GM21825 (cell line): Measurements from ENCODE around the gene PLAAT1.

Source experiments
- ATAC-seq: cut with Tn5 transposase; IDR thresholded peaks from one replicate; pipeline ENCODE4 v1.9.1; 2021; ENCODE audit warnings: mild to moderate bottlenecking, moderate library complexity; ENCODE audit not compliant: unreplicated experiment

The PLAAT1 gene

DNA sequence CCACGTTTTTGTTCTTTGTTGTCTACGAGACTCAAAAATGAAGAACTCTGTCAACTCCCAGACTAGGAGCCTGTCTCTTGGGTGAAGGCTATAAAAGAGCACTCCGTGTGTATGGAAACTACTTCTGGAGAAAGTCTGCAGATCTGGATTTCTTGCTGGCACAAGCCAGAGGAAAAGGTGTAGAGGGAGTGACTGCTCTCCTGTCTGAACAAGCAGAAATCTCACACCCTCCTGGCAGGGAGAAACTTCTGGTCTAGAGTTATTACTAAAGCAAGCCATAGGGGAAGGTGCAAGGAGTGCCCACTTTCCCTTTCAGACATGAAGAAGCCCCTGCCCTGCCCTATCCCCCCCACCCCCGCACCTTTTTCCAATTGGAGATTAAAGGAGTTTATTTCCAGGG is 9.5 kb downstream of the PLAAT1 start:
- ATAC-seq = no peak

DNA sequence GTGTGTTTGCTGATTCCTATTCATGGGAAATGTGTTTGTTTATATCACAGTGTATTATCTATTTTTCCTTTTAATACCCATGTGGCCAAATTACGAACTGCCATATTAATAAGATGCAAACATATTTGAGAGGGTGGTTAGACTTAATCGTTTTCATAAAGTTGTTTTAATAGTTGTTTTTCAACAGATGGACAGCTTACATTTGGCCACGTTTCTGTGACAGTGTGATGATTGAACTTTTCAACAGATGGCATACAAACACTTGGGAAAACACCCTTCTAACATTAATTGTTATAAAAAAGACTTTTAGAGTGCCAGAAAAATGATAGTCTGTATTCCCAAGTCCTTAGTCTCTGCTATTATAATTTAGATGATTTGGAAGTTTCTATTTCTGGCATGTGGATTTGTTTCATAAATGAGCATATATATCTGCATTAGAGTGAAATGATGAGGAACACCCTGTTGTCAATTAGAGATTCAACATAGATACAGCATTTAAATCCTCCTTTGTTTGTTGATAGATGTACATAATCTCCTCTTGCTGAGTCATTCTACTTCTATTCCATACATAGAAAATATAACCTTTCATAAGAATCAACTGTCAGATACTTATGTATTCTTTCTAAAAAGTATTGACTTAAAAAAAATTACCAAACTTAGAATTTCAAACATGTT is 13.1 kb downstream of the PLAAT1 start:
- no peak for ATAC-seq

DNA sequence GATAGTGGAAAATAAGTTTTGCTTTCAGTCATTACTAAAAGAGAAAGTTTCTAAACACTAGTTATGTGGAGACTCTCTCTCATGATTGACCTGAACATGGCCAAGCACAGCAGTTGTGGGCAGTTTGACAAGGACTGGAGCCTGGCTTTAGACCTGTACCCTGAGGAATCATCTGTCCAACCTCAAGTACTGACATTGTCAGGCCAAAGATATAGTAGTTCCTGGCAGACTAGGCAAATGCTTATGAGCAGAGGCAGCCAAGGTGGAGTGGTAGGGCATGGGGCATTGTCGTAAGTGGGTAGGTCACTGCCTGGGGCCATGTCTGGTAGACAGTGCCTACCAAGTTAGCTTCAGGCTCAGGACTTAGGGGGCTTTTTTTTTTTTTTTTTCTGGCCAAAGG is 20.9 kb downstream of the PLAAT1 start:
- no peak for ATAC-seq

DNA sequence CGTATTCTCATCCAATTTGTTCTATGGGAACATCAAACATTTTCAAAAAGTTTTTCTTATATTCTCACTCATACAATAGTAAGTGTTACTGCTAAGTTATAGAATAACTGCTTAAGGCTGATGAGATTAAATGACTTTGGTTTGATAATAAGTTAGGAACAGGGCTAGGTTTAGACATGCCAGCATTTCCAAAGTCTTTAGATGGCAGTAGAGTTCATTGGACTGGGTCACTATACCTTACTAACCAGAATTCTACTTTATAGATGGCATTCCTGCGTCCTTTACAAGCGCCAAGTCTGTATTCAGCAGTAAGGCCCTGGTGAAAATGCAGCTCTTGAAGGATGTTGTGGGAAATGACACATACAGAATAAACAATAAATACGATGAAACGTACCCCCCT is 21.7 kb downstream of the PLAAT1 start:
- ATAC-seq = no peak

DNA sequence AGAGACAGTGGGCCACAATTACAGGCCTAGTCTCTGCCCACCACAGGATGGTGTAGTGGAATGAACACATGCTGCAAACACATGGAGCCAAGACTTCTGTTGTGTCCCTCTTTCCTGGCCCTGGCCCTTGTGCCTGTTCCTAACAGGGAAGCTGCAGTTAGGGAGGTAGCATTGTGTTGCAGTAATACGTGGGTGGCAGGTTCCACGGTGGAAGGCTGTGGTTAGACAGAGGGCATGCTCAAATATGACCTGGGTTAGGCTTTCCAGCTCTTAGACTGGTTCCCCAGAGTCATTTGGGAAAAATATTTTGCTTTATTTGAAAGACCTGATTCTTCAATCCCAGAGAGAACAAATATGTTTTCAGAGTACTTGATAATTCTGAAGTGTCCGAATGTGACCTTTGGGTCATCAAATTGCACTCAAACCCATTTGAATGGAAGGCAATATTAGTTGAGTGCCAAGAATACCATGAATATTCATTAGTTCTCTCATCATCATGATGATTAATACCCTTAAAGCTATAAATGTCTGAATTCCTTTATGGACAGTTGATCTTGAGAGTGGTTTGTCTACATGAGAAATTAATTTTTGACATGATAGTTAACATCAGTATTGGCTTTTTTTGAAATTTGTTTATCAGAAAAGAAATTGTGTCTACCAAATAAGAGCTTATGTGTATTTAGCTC is 28.5 kb downstream of the PLAAT1 start:
- ATAC-seq = no peak

DNA sequence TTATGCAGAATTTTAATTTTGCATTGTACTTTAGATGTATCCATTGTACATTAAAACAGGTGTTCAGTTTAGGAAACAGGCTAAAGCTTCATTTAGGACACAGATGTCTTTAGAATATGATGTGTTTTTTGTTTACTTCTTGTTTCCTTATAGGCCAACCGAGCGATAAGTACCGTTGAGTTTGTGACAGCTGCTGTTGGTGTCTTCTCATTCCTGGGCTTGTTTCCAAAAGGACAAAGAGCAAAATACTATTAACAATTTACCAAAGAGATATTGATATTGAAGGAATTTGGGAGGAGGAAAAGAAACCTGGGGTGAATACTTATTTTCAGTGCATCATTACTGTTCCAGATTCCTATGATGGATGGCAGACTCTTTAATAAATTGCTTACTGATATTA is 29.4 kb downstream of the PLAAT1 start:
- no peak for ATAC-seq

DNA sequence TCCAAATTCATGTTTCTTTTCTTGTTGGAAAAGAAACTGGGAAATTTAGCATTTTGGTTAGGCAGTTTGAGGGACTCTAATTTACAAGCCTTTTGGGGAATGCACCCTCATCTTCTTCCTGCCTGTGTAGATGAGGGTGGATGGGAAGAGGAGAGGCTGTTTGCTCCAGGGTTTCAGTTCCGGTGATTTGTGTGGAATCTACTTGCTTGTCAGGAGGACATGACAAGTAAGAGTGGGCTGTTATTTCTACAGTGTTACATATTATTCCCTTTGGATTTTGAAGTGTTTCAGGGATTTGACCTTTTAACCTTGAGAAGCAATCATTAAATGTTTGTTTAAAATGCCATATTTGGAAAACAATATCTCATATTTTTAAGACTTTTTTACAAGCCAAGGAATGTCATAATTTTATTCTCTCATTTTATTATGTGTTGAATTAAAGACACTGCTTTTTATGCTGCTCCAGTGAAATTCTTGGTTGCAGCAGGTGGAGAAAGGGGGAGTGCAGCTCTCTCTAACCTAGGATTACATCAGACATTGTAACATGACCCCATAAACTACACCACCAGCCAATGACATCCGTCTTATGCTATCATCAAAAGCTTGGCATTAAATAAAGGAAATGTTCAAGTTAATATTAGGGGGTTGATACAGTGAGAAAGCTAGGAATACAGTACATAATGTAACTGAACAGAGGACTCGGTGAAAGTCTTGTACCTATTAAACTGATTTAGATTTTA is 30.2 kb downstream of the PLAAT1 start:
- ATAC-seq = no peak

DNA sequence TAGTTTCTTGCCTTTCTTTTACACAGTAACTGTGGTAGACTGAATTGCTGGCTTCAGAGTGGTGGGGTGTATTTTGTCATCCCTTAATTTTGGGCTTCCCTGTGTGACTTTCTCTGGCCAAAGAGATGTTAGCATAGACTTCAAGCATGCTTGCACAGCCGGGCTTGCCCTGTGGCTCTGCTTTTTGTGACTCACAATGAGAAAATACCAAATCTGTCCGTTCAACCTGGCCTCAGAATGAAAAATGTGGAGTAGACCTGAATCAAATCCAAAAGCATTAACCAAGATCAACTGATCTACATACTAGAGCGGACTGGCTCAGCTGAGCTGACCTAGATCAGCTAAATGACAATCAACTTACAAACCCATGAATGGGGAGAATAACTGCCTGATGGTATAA is 51.4 kb downstream of the PLAAT1 start:
- no peak for ATAC-seq

DNA sequence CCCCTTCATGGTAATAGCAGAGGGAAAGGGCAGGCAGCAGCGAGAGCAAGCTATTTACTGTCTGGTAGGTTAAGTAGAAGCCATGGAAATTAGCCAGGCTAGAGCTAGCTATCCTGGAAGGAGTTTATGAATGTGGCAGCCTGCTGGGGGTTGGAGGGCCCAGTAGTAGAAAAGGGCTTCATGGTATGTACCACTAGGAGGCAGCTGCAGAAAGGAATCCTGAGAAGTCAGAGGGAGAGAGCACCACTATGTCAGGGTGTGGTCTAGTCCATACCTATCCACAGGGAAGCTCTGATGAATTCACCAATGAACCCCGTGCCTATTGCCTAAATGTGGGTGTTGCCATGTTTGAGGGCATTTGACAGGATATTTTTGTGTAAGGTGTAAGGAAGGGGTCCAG is 55.0 kb downstream of the PLAAT1 start:
- no peak for ATAC-seq

DNA sequence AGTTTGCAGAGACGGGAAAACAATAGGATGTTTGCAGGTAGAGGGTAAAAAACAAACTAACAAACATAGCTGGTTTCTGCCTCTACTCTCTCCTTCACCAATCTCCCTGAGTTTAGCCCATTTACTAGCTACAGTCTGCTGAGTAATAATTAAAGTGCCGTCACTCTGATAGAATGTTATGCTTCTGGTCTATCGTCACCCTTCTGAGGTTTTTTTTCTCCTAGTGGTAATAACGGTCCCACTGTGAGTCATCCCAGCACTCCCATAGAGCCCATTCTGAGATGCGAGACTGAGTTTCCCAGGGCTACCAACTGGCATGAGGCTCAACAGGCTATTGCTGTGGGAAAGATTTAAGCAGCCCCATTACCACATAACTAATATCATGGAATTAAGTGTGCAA is 56.4 kb downstream of the PLAAT1 start:
- ATAC-seq = no peak

DNA sequence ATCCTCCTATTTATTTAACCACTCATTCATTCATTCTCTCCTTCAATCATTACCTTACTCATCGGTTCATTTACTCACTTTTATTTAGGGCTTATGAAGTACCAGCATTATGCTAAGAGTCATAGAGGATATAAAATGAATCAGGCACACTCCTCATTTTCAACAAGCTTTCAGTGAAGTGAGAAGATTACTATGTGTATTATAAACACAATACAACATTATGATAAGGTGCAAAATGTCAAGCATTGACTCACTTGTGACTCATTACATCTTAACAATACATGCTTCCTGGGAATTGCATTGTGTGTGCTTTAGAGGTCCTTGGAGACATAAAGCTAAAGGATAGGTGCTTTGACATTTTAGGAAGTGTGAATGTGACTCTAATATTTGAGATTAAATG is 60.4 kb downstream of the PLAAT1 start:
- no peak for ATAC-seq

DNA sequence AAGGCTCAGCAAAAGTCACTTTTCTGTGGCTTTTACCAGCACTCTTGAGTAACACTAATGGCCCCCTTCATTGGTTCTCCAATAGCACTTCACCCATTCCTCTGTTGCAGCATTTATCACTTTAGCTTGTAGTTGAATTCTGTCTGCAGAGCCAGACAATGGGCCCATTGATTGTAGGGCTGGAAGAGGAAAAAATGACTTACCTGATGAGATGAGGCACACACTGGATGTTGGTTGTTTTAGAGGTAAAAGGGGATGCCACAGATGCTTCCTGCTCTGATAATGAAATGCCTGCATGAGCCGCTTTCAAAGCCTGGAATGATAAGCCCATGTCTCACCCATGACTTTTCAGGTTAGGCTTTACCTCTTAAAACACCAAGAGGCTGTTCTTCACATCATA is 64.3 kb downstream of the PLAAT1 start:
- no peak for ATAC-seq

DNA sequence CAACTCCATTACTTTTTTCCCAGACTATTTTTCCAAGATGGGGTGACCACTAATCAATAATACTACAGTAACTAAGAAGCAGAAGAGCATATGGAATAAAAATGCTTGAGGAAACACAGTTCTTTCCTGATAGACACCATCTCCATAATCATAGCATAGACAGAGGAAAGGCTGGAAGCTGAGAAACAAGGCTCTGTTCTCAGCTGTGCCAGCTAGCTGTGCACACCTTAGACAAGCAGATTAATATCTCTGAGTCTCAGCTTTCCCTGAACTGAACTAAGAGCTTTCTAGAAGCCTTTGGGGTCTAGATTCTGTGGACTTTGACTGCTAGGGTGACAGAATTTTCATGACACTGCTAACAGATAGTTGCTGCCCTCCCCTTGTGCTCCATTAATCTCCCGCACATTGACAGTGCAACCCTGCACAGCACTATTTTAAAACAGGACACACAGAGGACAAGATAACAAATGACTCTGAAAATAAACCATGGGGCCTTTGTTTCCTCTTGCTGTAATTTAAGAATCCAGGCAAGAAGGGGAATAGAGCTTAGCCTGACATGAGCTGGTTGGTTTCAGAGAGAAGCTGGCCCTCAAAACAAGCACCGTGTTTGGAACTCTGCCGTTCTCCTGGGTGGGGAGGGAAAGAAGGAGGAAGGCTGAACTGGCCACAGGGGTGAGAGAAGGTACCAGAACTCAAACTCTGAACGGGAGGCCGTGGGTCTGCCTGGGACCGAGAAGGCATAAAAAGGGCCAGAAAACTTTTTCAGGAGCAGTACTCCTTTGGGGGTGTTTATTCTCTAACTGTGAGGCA is 70.1 kb downstream of the PLAAT1 start:
- ATAC-seq = no peak

DNA sequence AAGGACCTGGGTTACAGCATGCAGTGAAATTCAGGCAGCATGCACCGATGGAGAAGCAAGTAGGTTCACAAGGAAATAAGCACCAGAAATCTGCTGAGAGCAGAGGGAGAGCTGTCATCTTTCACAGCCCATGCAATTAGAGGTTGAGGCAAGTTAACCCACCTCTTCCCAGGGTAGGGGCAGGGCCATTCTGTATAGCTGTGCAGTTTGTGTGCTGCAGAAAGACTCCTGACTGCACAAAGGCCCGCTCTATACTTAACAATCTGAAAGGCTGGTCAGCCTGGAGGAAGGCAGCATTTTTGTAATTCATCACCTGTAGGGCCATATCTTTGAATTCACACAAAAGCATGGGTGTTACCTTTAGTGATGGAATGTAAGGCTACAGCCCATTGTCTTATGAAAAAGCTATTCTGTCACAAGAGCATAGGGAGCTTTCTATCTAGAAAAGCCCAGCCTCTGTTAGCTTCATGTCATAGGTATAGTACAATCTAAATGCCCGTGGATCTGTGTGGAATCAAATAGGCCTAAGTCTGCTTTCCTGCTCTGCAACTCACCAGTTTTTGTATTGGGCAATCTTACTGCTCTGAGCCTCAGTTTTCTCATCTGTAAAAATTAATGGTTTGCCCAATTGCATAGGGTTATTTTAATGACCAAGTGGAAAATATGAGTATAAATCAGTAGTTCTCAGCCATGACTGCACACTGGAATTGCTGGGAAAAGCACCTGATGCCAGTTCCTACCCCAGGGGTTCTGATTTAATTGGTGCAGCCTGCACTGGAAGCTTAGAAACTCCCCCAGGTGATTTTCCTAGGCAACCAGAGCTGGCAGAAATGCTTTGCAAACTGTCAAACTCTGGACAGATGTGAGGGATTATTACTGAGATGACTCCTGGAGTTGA is 72.3 kb downstream of the PLAAT1 start:
- ATAC-seq = no peak

DNA sequence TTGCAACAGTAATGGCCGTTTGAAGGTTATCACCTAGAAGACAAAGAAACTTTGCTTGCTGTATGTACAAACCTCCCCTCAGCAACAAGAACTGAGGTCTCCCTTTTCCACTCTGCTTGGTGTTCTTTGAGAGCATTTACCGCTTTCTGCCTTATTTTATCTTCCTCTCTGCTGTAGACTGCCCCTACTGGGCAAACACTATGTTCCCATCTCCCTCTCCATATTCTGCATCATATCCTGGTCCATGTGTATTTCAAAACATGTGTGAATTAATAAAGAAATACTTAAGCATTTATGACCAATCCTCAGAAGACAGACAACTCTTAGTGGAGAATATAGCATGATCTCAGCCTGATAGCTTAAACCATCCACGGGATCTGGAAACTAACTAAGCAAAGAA is 73.1 kb downstream of the PLAAT1 start:
- no peak for ATAC-seq

DNA sequence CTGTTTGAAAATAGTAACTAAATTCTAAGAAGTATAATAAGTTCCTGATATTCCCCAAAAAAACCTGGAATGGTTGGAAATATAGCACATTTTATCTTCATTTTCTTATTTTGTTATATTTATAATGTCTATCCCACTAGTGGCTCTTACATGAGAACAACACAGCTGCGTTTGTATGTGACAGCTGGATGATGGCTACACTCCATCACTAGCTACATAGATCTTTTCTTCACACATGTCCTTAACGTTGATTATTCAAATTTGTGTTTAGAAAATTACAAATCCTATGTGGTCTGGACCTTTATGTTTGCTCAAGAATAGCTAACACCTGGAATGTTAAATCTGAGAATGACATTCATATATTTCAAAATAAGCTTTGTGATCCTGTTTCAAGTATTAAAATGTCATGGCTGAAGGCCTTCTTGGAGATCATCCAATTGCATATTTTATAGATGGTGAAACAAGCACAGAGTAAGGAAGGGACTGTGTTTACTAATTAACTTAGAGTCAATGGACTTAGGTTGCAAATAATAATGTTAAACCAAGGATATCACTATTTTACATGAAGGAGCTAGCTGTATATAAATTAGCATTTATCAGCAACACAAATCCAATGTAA is 76.8 kb downstream of the PLAAT1 start:
- no peak for ATAC-seq
